Measurements from ENCODE around the gene MRTFA.
"Not testable (repeated sequence)": the region's sequence is repeated elsewhere in the genome, so short reads cannot be mapped to it uniquely, and the experiment has no call there.

Gene MRTFA

GRCh38 chr22:40606306-40606705 is 30.2 kb downstream of the MRTFA start:
- TF ChIP-seq CTCF (IDR thresholded peaks at IDR 0.05; ENCODE audit: low read depth, low read length, missing control alignments) = no peak
- no peak overlapping the region for H3K4me3 ChIP-seq (ENCODE audit: low read depth, low read length)
- DNase-seq (ENCODE audit: low read depth) = no peak

GRCh38 chr22:40605761-40606160 is 30.8 kb downstream of the MRTFA start:
- TF ChIP-seq CTCF (IDR thresholded peaks at IDR 0.05; ENCODE audit: low read depth, low read length, missing control alignments) = no peak
- H3K4me3 ChIP-seq (ENCODE audit: low read depth, low read length) = no peak overlapping the region
- no peak for DNase-seq (ENCODE audit: low read depth)

- no peak for TF ChIP-seq CTCF (IDR thresholded peaks at IDR 0.05; ENCODE audit: low read depth, low read length, missing control alignments)
- no peak for DNase-seq (ENCODE audit: low read depth)
Measured at GRCh38 chr22:40603088-40603605, 33.4 kb downstream of the MRTFA start.

DNA sequence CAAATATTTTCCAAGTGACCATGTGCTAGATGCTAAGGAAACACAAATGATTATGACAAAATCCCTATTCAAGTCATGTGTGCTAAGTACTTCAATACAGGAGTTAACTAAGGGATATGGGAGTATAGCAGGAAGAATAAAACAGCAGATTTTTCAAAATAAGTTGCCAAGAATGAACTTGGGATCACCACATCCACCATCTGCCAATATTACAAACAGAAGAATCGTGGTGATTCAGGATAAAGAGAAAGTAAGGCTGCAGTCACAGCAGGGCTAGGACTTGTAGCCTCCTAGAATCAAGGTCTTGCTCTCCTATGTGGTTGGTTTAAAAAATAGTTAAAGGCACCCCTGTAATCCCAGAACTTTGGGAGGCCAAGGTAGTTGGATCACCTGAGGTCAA is 34.3 kb downstream of the MRTFA start:
- no peak overlapping the region for H3K4me3 ChIP-seq (ENCODE audit: low read depth, low read length)
- TF ChIP-seq CTCF (IDR thresholded peaks at IDR 0.05; ENCODE audit: low read depth, low read length, missing control alignments) = no peak
- DNase-seq (ENCODE audit: low read depth) = no peak

More at GRCh38 chr22:40603088-40603605, 33.4 kb downstream of the MRTFA start:
- H3K4me3 ChIP-seq (ENCODE audit: low read depth, low read length) = no peak overlapping the region

DNA sequence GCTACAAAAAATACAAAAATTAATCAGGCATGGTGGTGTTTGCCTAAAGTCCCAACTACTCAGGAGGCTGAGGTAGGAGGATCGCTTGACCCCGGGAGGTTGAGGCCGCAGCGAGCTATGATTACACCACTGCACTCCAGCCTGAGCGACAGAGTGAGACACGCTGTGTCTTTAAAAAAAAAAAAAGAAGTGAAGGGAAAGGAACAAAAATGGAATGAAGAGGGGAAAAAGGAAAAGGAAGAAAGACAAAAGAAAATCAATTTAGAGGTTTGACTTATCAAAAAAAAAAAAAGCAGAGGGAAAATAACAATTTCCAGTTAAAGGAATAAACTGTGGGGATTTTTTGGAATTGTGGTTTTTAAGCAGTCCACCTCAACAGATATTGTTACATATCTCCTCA is 36.8 kb downstream of the MRTFA start:
- DNase-seq (ENCODE audit: low read depth) = no peak
- no peak for TF ChIP-seq CTCF (IDR thresholded peaks at IDR 0.05; ENCODE audit: low read depth, low read length, missing control alignments)
- H3K4me3 ChIP-seq (ENCODE audit: low read depth, low read length) = no peak overlapping the region

DNA sequence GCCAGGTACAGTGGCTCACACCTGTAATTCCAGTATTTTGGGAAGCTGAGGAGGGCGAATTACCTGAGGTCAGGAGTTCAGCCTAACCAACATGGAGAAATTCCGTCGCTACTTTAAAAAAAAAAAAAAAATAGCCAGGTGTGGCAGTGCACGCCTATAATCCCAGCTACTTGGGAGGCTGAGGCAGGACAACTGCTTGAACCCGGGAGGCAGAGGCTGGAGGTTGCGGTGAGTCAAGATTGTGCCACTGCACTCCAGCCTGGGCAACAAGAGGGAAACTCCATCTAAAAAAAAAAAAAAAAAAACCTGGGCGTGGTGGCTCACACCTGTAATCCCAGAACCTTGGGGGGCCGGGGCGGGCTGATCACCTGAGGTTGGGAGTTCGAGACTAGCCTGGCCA is 37.8 kb downstream of the MRTFA start:
- not testable (repeated sequence) for DNase-seq (ENCODE audit: low read depth); H3K4me3 ChIP-seq (ENCODE audit: low read depth, low read length)

- TF ChIP-seq CTCF (IDR thresholded peaks at IDR 0.05; ENCODE audit: low read depth, low read length, missing control alignments) = no peak
- no peak for DNase-seq (ENCODE audit: low read depth)
- no peak overlapping the region for H3K4me3 ChIP-seq (ENCODE audit: low read depth, low read length)
Measured at GRCh38 chr22:40597526-40598430, 38.7 kb downstream of the MRTFA start.

All from GM12864 (cell line).